TTC549 (cell line): ENCODE data around the gene PADI3.
A peak's percentile ranks its signal among the peaks of the same experiment; 100 is the strongest.
"Not testable (repeated sequence)": the region's sequence is repeated elsewhere in the genome, so short reads cannot be mapped to it uniquely, and the experiment has no call there.

ENCODE experiments used
- FAIRE-seq: peaks from 2 replicates; lab custom pipeline; 2012; peaks lifted over from hg19 to GRCh38; lab: Jason Lieb, UNC

Gene PADI3

DNA sequence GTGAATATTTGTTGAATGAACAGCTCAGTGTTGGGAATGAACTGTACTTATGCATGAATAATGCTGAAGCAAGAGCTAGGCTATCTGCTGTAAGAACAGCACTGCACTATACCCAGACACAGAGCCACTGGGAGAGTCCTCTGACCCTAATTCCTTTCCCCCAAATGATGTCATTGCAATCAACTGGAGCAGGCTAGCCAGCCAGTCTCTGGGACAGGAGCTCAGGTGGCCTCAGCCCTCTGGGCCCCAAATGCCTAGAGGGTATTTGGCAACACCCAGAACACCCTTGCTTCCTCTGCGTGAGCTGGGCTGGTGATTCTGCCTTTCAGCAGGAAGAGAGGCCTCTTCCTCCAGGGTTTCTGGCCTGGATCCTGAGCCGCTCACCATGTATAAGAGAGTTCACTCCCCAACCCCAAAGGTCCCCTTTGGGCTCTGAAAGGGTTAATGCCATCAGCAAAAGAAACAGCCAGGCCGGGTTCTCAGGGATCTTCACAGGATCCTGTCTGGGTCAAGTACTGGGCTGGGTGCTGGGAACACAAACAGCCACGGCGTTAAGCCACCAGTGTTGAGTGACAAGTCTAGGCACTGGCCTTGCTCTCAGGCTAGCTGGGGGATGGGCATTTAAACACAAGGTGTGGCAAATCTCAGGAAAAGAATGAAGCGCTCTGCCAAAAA is 55.4 kb downstream of the PADI3 start:
- no peak for FAIRE-seq

DNA sequence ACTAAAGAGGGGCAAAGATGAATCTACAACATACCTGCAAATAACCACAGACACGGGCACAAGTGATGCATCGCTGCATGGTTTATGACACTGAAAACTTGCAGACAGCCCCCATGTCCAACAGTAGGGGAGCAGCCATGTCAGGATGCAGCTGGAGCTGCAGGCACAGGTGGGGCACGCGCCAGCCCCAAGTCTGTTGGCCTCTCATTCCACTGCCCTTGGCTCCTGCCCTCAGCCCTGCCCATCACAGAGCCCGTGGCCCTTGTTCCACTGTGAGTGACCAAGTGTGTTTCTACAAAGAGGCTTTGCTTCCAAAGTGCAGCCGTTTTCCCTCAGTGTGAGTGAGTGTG is 55.9 kb downstream of the PADI3 start:
- FAIRE-seq = no peak

DNA sequence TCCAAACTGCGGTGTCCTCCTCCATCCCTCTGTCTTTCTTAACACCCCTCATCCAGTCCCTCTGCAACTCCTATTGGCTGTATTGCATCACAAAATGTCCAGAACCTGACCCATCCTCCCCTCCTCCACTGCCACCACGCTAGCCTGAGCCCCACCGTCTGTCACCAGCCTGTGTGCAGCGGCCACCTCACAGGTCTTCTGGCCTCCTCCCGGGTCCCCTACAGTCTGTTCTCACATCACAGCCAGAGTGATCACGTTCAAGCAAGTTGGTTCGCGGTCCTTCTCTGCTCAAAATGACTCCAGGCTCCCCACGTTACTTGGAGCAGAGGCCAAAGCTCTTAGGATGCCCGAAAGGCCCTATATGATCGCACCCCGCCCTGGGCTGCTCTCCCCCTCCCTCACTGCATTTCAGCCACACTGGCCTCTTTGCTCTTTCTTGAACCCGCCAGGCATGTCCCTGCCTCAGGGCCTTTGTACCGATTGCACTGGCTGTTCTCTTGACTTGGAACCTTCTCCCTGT is 56.7 kb downstream of the PADI3 start:
- no peak for FAIRE-seq

DNA sequence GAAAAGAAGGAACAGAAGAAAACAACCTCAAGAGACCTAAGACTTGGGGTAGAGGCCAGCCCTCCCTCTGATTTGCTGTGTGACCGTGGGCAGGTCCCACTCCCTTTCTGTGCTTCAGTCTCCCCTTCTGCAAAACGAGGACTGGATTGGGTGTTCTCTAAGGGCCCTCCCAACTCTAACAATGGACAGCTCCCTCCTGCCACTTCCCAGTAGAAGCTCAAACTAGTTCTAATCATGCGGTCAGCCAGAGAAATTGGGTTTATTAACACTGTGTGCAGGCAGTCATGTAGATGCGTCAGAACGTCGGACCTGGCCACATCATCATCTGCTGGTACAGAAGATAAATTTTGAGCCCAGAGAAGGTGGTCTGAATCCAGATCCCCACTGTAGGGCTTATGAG is 57.5 kb downstream of the PADI3 start:
- no peak for FAIRE-seq

DNA sequence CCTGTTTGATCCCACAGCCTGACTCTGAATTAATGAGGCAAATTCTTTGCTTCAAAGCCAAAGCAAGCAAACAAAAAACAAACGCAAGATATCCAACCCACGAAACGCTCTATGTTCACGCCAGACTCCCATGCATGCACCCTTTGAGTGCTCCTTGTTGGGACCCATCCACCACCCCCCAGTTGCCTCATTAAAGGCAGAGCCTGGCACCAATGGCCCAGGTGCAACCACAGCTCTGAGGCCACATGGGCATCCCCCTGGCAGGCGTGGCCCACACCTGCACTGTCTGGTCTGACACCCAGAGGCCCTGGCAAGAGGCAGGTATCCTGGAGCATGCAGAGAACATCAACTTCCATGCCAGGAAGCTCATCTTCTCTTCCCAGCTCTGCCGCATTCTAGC is 58.0 kb downstream of the PADI3 start:
- no peak for FAIRE-seq

DNA sequence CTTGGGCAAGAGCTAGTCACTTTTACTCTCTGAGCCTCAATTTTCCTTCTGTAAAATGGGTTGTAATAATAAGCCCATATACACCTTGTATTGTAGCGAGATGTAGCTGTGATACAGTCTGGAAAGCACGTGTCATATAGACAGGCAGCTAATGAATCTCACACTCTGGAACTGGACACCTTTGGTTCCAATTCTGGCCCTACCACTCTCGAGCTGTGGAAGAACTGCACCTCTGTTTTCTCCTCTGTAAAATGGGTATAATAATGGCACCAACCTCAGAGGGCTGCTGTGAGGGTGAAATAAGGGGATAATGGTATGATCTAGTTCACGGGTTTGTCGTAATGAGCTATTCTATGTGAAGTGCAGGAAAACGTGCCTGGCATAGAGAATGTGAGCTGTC is 58.4 kb downstream of the PADI3 start:
- FAIRE-seq = no peak

DNA sequence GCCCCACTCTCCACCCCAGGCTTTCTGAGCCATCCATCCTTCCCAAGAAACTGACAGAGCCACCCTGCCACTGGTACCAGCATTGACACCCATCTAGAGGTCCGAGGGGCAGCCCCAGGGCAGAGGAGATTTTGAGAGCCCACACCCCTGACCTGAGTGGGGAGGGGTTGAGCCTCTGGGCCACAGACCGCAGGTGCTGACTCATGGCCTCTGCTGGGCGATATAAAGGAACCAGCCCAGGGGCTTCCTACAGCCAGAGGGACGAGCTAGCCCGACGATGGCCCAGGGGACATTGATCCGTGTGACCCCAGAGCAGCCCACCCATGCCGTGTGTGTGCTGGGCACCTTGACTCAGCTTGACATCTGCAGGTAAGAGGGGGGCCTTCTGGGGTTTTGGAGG is 59.0 kb downstream of the PADI3 start, which contains the start of gene PADI4:
Gene PADI4 (plus strand): TSS at position 252 of the 400 bp plus-strand sequence. CDS start 26 bp downstream, at position 278.
- no peak for FAIRE-seq

DNA sequence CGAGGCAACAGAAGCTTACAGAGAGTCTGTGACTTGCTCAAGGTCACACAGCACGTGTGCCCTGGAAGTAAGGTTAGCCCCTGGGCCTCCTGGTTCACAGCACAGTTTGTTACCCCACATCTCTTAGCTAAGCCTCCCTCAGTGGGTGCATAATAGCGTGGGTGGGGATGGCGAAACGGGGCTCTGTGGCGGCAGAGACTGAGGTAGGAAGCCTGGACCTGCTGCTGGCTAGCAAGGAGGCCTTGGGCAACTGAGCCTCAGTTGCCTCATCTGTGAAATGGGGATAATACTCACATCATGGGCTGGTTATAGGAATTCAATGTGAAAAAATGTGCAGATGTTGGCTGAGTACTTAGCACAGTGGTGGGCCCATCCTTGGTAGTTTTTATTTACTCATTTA is 59.7 kb downstream of the PADI3 start:
- FAIRE-seq = no peak

DNA sequence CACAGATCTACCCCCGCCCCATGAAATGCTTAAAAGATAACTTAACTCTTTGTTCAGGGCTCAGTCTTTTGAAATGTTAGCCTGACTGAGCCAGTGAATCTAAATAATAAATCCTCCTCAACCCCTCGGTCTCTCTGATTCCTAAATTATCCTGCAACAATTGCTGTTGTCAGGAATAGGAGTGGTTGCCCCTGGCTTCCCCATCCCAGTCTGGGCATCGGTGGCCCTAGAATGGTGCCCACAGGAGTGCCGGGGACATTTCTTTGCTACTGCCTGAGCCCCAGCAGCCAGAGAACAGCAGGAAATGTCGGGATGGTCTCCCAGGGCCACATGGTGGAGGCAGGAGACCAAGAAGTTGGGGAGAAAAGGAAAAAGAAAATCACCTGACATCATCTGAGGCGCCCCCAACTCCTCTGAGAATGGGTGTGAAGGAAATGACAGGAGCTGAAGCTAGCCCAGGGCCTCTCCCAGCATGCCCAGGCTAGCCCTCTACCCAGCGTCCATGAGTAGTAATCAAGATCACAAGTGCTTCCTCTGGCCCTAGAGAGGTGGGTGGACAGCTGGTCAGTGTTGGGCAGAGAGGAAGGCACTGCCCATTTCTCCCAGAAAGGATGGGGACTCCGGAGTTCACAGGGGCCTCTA is 60.6 kb downstream of the PADI3 start:
- FAIRE-seq = no peak

DNA sequence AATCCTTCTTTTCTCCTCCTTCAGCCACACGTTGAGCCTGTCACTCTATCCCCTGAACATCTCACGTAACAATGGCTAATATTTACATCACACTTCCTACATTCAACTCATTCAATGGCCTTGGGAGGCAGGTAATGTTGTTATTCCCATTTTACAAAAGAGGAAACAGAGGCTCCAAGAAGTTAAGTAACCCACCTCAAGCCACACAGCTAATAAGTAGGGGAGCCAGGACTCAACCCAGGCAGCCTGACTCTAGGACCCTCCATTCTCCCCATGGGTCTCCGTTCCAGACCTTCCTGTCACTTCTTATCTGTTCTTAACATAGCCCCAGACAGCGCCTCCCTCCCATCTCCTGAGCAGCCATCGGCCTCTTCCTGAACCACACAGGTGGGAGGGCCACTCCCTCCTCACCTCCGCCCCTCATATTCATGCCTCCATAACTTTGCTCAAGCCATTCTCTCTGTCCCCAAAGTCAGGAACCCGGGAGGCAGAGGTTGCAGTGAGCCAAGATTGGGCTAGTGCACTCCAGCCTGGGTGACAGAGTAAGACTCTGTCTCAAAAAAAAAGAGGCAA is 61.3 kb downstream of the PADI3 start:
- no peak for FAIRE-seq

DNA sequence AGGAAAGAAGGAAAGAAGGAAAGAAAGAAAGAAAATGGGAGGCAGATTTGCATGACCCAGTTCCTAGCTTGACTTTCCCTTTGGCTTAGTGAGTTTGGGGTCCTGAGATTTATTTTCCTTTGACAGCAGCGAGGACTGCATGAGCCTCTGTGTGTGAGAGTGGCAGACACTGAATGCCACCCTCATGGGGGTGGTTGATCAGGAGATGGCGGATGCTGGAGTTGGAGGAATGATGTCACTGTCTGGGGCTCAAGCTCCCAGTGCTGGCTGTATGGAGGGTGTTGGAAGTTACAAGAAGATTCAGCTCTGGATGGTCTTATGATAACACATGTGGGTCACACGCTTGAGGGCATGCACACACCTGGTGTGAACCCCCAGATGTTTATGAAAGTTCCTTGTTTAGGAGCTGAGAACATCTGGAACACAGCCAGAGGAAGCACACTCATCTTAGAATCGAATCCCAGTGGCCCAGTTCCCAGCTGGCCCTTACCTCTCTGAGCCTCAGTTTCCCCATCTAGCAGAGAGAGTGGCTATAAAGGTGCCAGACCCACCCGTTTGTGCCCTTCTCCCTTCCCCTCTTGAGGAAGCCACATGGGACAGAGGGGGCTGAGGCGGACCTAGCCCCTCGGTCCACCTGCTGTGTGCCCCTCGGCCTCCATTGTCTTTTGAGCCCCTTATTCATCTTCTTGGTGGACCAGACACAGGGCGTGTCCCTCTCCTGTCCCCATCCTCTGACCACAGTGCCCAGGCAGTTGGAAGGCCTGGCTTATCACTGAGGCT is 64.8 kb downstream of the PADI3 start:
- no peak for FAIRE-seq

DNA sequence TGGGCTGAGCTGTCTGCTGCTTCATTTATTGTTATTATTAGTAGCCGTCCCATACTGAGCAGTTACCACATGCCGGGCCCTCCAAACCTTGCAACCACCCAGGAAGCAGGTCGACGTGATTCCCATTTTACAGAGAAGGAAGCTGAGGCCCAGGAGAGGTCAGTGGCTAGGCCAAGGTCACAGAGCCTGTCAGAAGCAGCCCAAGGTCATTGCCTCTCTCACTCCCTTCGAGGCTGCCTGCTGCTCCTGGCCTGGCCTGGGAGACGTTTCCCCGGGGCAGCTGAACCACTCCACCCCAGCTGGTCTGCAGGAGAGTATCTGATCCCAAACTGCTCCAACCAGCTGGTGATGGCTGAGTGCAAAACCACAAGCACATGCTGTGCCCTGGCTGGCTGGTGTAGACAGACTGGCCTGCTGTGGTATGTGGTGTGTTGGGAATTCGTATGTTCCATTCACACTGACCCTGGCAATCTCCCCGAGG is 65.6 kb downstream of the PADI3 start:
- FAIRE-seq = no peak

DNA sequence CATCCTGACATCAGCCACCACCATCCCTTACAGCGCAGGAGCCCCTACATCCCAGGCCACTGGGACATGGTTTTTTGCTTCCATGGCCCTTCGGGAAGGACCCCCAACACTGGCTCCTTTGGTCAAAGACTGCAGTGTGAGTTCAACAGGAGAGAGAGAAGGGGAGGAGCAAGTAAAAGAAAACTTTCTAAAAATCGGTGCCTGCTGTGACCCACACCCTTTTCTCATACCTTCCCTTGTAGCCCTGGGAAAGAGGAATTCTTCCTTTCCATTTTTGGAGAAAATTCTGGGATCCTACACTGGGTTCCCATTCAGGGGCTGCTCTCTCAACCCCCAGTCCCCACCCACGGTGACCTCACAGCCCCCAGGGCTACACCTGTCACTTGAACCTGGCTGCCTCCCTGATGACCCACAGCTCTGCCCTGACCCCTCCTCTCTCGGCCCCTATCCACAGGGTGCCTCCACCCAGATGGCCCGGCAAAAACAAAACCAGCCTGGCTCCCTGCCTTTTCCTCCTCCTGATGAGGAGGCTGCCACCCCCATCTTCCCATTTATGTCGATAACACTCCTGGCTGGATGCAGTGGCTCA is 66.7 kb downstream of the PADI3 start:
- no peak for FAIRE-seq

DNA sequence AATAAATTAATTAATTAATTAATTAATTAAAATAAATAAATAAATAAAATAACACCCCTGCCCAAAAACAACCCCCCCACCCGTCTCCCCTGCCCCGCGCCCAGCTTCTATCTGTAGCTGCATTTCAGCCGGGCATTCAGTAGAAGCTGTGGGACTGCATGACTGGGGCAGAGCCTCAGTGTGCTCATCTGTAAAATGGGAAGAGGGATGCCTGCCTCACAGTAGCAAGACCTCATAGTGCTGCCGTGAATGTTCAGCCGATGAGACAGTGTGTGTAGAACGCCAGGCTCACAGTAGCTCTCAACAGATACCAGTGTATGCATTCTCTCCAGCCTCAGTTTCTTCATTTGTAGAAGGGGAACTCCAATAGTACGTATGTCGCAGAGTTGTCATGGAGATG is 67.8 kb downstream of the PADI3 start:
- no peak for FAIRE-seq

DNA sequence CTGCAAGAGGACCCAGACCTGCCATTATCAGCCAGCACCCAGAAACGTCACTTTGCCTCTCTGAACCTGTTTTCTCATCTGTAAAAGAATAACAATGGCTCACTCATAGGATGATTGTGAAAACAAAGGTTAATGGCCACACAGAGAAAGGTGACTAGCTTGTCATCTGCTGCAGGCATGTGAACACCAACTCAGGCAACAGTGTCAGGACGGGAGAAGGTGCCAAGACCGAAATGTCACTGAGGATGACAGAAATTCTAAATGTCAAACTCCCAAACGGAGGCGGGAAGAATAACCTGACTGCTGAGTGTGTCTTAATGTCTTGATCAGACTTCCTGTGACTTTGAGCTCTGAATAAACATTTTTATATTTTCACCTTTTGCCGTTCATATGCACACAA is 69.4 kb downstream of the PADI3 start:
- no peak for FAIRE-seq

DNA sequence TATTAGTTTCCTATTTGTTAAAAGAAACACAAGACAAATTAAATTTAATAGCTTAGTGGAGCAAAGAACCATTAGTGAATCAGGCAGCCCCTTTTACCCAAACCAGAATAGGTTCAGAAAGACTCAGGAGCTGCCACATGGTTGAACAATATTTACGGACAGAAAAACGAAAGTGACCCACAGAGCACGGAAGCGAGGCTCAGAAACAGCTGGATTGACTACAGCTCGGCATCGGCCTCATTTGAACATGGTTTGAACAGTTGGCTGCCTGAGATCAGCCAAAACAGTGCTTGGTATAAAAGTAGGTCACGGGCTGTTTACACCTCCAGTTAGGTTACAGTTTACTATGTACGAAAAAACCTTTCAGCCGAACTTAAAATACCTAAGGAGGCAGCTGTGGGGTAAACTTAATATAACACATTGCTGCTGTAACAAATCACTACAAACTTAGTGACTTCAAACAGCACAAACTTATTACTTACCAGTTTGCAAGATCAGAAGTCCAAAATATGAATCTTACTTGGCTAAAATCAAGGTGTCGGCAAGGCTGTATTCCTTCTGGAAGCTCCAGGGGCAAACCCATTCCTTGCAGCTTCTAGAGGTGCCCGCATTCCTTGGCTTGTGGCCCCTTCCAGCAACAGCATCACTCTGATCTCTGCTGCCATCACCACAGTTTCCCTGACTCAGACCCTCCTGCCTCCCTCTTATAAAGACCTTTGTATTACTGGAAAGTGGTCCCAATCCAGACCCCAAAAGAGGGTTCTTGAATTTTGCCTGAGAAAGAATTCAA is 70.9 kb downstream of the PADI3 start:
- FAIRE-seq = no peak

DNA sequence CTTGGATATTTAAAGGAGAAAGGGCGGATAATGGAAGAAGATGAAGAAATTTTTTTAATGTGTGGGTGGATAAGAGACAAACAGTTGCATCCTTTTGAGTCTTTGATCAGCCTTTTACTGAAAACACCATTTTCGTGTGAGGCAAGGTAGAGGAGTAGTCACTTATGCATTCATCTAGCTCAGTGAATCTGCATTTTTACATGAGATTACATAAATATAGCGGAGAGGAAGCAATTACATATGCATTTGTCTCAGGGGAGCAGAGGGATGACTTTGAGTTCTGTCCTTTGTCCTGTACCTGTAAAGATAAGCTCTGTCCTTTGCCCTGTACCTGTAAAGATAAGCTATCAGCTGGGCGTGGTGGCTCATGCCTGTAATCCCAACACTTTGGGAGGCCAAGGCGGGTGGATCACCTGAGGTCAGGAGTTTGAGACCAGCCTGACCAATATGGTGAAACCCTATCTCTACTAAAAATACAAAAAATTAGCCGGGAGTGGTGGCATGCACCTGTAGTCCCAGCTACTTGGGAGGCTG is 73.0 kb downstream of the PADI3 start:
- FAIRE-seq = not testable (repeated sequence)

DNA sequence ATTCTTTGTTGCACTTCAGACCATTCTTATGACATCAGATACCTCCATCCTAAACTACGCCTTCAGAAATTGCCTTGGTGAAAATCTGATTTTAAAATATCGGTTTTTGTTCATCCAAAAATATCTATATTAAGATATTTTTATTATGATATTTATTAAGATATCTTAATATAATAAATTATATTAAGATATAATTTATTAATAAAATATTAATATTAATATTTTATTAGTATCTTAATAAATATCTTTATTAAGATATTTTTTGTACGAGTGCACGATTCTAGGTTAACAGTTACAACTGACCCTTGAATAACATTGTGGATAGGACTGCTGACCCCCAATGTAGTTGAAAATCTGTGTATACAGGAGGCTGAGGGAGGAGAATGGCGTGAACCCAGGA is 80.0 kb downstream of the PADI3 start:
- FAIRE-seq = peak; percentile 84

DNA sequence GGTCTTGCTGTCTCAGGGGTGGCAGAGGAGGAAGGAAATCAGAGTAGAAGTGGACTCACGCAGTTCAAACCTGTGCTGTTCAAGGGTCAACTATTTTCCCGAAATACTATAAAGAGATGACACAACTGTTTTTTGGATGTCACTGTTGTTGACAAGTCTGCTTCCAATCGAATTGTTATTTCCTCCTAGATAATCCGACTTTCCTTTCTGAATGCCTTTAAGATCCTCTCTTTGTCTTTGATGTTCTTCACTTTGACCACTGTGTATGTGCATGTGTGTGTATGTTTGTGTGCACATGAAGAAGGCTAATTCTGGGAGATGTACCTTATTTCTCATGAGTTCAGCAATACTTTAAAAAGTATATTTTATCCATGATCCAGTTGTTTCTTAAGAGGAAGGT is 80.7 kb downstream of the PADI3 start:
- no peak for FAIRE-seq

DNA sequence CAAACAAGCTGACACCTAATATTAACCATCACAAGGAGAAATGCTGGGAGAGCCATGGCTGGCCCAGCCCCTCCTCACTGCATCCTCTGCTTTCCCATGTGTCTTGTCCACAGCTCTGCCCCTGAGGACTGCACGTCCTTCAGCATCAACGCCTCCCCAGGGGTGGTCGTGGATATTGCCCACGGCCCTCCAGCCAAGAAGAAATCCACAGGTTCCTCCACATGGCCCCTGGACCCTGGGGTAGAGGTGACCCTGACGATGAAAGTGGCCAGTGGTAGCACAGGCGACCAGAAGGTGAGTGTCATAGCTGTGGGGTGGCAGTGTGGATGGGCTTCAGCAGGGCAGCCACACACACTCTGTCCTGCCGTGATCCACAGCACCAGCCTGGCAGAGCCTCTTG is 82.0 kb downstream of the PADI3 start:
- FAIRE-seq = no peak

DNA sequence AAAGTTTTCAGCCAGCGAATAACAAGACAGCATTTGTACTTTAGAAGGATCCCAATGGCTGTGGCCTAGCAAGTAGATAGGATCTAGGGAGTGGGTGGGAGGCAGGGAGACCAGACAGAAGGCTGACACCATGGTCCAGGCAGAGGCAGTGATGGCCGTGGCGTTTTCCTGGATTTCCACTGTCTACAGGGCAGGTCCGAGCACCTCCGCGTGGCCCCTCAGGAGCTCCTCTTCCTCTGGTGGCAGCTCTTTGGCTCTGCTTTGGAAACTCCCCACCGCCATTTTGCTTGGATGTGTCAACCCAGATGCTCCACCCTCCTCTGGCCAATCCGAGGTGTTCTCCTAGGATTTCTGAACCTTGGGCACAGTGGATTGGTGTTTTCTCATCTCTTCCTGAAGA is 84.2 kb downstream of the PADI3 start:
- FAIRE-seq = no peak
